IMR-90 (cell line): ENCODE measurements around the gene NR2C1. TPM values are rescaled to one million over a fixed set of nuclear protein-coding genes. Genes with fewer than 3 reads are reported as not detected.

Experiments used
- ATAC-seq: fragments of 200-7000 bp; cut with Tn5 transposase; 2 replicates; pipeline ENCODE4 v1.9.1; 2020; ENCODE audit warnings: low read depth, mild to moderate bottlenecking, moderate library complexity
- BruUV-seq: library from RNA; stranded (reverse); fragments of 400-500 nt; replicated peaks from 2 replicates; lab custom pipeline; 2021; lab: Mats Ljungman, UMichigan
- CTCF ChIA-PET: fragments of 300-600 bp; formaldehyde crosslinking; extraction: SDS; loops from one replicate; lab custom pipeline; 2021; ENCODE audit warnings: antibody characterized with exemption; lab: Yijun Ruan, JAX
- POLR2A ChIA-PET: fragments of 300-600 bp; sonication (Branson Sonifier 250); formaldehyde crosslinking; loops from one replicate; lab custom pipeline; 2022; ENCODE audit warnings: antibody characterized with exemption; ENCODE audit not compliant: unreplicated experiment; lab: Charles Lee
- DNase-seq: peaks from one replicate; pipeline ENCODE4 v3.0.0; 2013
- H2AFZ ChIP-seq: replicated peaks from 2 replicates; pipeline ENCODE3; 2013; ENCODE audit warnings: low read length, mild to moderate bottlenecking; ENCODE audit not compliant: poor library complexity
- H2AK5ac ChIP-seq: 2 replicates; pipeline ENCODE4 v1.6.1; 2013; ENCODE audit warnings: low read depth, low read length, inconsistent platforms
- H2AK9ac ChIP-seq: replicated peaks from 2 replicates; pipeline ENCODE3; 2013; ENCODE audit warnings: mild to moderate bottlenecking, low read depth, low read length, moderate library complexity; ENCODE audit not compliant: poor library complexity
- H2BK120ac ChIP-seq: 2 replicates; pipeline ENCODE4 v1.6.1; 2013; ENCODE audit warnings: low read depth, low read length, inconsistent platforms
- H2BK15ac ChIP-seq: 3 replicates; pipeline ENCODE4 v1.6.1; 2013; ENCODE audit warnings: low read depth, low read length, inconsistent platforms
- H2BK20ac ChIP-seq: 2 replicates; pipeline ENCODE4 v1.6.1; 2013; ENCODE audit warnings: low read depth, mild to moderate bottlenecking, inconsistent platforms, low read length, moderate library complexity
- H2BK5ac ChIP-seq: 2 replicates; pipeline ENCODE4 v1.6.1; 2013; ENCODE audit warnings: mild to moderate bottlenecking, low read depth, low read length, inconsistent platforms; ENCODE audit not compliant: poor library complexity, severe bottlenecking
- H3K14ac ChIP-seq: replicated peaks from 2 replicates; pipeline ENCODE4 v1.6.1; 2013; ENCODE audit warnings: low read depth, low read length, inconsistent platforms
- H3K18ac ChIP-seq: 2 replicates; pipeline ENCODE4 v1.6.1; 2013; ENCODE audit warnings: low read depth, low read length, control low read depth
- H3K23ac ChIP-seq: 2 replicates; pipeline ENCODE4 v1.6.1; 2013; ENCODE audit warnings: low read depth, low read length, inconsistent platforms
- H3K27ac ChIP-seq: 2 replicates; pipeline ENCODE4 v1.5.1; 2013; ENCODE audit warnings: mild to moderate bottlenecking, control low read depth, low read length; ENCODE audit not compliant: insufficient read depth
- H3K27me3 ChIP-seq: 2 replicates; pipeline ENCODE4 v1.6.1; 2013; ENCODE audit warnings: low read length; ENCODE audit not compliant: control insufficient read depth, insufficient read depth
- H3K36me3 ChIP-seq: 2 replicates; pipeline ENCODE4 v1.6.1; 2013; ENCODE audit warnings: low read length, mixed read lengths; ENCODE audit not compliant: control insufficient read depth, insufficient read depth
- H3K4ac ChIP-seq: 2 replicates; pipeline ENCODE4 v1.6.1; 2013; ENCODE audit warnings: low read depth, low read length, inconsistent platforms
- H3K4me1 ChIP-seq: 2 replicates; pipeline ENCODE4 v1.6.1; 2013; ENCODE audit warnings: low read length, mixed read lengths; ENCODE audit not compliant: control insufficient read depth, insufficient read depth
- H3K4me2 ChIP-seq: 2 replicates; pipeline ENCODE4 v1.6.1; 2013; ENCODE audit warnings: low read depth, mild to moderate bottlenecking, control low read depth, low read length, moderate library complexity
- H3K4me3 ChIP-seq: 2 replicates; pipeline ENCODE4 v1.5.1; 2013; ENCODE audit warnings: low read depth, mild to moderate bottlenecking, control low read depth, low read length, moderate library complexity; ENCODE audit not compliant: insufficient read depth
- H3K56ac ChIP-seq: 2 replicates; pipeline ENCODE4 v1.6.1; 2013; ENCODE audit warnings: low read length, inconsistent platforms; ENCODE audit not compliant: insufficient read depth; ENCODE audit errors: extremely low read depth
- H3K79me1 ChIP-seq, 2 experiments: 2 replicates each; pipeline ENCODE4 v1.6.1; 2013; ENCODE audit warnings: low read length in 2 of 2, inconsistent platforms in 1 of 2, low read depth in 1 of 2
- H3K9ac ChIP-seq: 2 replicates; pipeline ENCODE4 v1.6.1; 2013; ENCODE audit warnings: low read depth, low read length, control low read depth
- H3K9me1 ChIP-seq: 2 replicates; pipeline ENCODE4 v1.6.1; 2013; ENCODE audit warnings: low read length, inconsistent platforms; ENCODE audit not compliant: insufficient read depth
- H3K9me3 ChIP-seq: 2 replicates; pipeline ENCODE4 v1.6.1; 2013; ENCODE audit warnings: low read length; ENCODE audit not compliant: control insufficient read depth, insufficient read depth
- H4K20me1 ChIP-seq: 2 replicates; pipeline ENCODE4 v1.6.1; 2013; ENCODE audit warnings: low read length, inconsistent platforms; ENCODE audit not compliant: insufficient read depth
- H4K5ac ChIP-seq: 2 replicates; pipeline ENCODE4 v1.6.1; 2013; ENCODE audit warnings: mild to moderate bottlenecking, low read depth, low read length, control low read depth
- H4K8ac ChIP-seq, 2 experiments: 2 replicates each; pipeline ENCODE4 v1.6.1; 2013; ENCODE audit warnings: low read depth in 2 of 2, low read length in 2 of 2, control low read depth in 1 of 2, inconsistent platforms in 1 of 2
- H4K91ac ChIP-seq: 2 replicates; pipeline ENCODE4 v1.6.1; 2013; ENCODE audit warnings: low read depth, low read length, inconsistent platforms; ENCODE audit not compliant: insufficient read depth
- BHLHE40 ChIP-seq: fragments of 150-350 bp; IDR thresholded peaks from 2 replicates; pipeline ENCODE4 v1.6.1; 2016; ENCODE audit warnings: mild to moderate bottlenecking, low read depth, low read length
- FOS ChIP-seq: fragments of 150-350 bp; IDR thresholded peaks from 2 replicates; pipeline ENCODE4 v1.6.1; 2016; ENCODE audit warnings: low read depth, low read length
- MAZ ChIP-seq: IDR thresholded peaks from 2 replicates; pipeline ENCODE4 v1.6.1; 2012; ENCODE audit warnings: low read depth, mild to moderate bottlenecking, low read length, improper control_type of control experiment, moderate library complexity, borderline replicate concordance
- NFE2L2 ChIP-seq: fragments of 150-350 bp; IDR thresholded peaks from 2 replicates; pipeline ENCODE4 v1.6.1; 2016; ENCODE audit warnings: low read depth, mild to moderate bottlenecking, low read length
- RFX5 ChIP-seq: IDR thresholded peaks from 2 replicates; pipeline ENCODE4 v1.8.0; 2012; ENCODE audit warnings: low read depth, mild to moderate bottlenecking, low read length, moderate library complexity
- SMC3 ChIP-seq: fragments of 150-350 bp; IDR thresholded peaks from 2 replicates; pipeline ENCODE4 v1.6.1; 2016; ENCODE audit warnings: low read depth, mild to moderate bottlenecking, antibody characterized with exemption, low read length, moderate library complexity
- WGBS, 2 experiments: methylation state at CpG; one replicate each; pipeline versions ENCODE4 v1.1.5 to v1.1.7; 2013; ENCODE audit warnings: missing lambda C conversion rate in 2 of 2; ENCODE audit not compliant: insufficient read length in 1 of 2; ENCODE audit errors: extremely low coverage in 2 of 2; 5-methylcytosine and 5-hydroxymethylcytosine counted together
- dilution Hi-C: fragments of 300-500 bp; cut with HindIII; formaldehyde crosslinking; loops from one replicate; pipeline ENCODE4 v1.14.3; 2018; ENCODE audit warnings: low sequenced_read_pairs; ENCODE audit not compliant: unreplicated experiment
- in situ Hi-C: fragments of 300-500 bp; cut with MboI; formaldehyde crosslinking; loops from 3 replicates; pipeline ENCODE4 v1.14.3; 2019; ENCODE audit warnings: low sequenced_read_pairs, inconsistent platforms, mixed read lengths
- intact Hi-C: fragments of 100-400 bp; cut with micrococcal nuclease; formaldehyde crosslinking; loops from 2 replicates; pipeline ENCODE4 v1.10.0; 2022
- polyA plus RNA-seq, 3 experiments: library from polyadenylated mRNA; depleted of rRNA; stranded (reverse); fragments of >200 nt; gene quantifications; 2 replicates each; pipeline ENCODE4 v1.2.3, GENCODE V29; 2012; ENCODE audit warnings: low replicate concordance in 1 of 3
- total RNA-seq: library from RNA; depleted of rRNA; stranded (reverse); fragments of >200 nt; gene quantifications from 2 replicates; pipeline ENCODE4 v1.2.3, GENCODE V29; 2012

NR2C1 gene
- total and polyA plus RNA-seq, 2 of the 4 experiments (the other 2 are of a cell fraction) = 12.7 to 14.1 TPM

DNA sequence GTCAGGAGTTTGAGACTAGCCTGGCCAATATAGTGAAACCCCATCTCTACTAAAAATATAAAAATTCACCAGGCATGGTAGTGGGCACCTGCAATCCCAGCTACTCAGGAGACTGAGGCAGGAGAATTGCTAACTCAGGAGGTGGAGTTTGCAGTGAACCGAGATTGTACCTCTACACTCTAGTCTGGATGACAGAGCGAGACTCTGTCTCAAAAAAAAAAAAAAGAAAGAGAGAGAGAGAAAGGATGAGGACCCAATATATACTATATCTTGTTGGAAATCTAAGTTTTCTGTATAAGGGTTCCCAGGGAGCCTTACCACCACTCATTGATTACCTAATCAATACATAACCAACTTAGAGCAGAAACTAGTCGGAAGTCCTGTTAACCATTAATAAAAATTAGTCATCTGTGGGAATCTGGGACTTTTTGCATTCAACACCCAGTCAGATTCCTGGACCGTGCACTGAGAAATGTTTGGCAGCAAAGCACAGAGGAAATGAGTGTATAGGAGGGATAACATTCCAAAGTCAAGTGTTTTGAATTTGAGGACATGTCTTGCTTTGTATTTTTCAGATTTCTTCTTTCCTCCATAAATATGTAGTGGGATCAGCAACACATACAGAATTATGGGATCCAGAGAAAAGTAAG lies 44.8 kb upstream of the NR2C1 start:
- BruUV-seq = no TSS peak
- WGBS, 2 experiments = no CpG with 5 or more reads among the region's 4 CpGs
- H2BK20ac ChIP-seq = peak overlapping the region; percentile 63; the same call in 1 of the 2 replicates

More for the DNA sequence above, 44.8 kb upstream of the NR2C1 start:
- Histone ChIP-seq H3K27me3 (no peaks in the 10 kb centered on the region), H3K9me1 (no peaks in the 10 kb centered on the region), H2BK5ac (peak overlapping the region; percentile 91), H3K23ac (peak overlapping the region; percentile 29; the same call in 1 of the 2 replicates), H3K79me1 (no peaks in the 10 kb centered on the region; a peak in 1 of 4 replicates), H4K20me1 (no peaks in the 10 kb centered on the region), H2AK5ac (no peak overlapping the region; the same call in 1 of the 2 replicates), H2BK120ac (peak overlapping the region; percentile 79; the same call in 1 of the 2 replicates), H3K4me1 (peaks cover 15% of the 10 kb centered on the region), H3K4me3 (no peak overlapping the region), H2BK15ac (no peak overlapping the region), H3K56ac (no peak overlapping the region), H2AFZ (no peak overlapping the region), H4K5ac (peak overlapping the region; percentile 36; the same call in 1 of the 2 replicates), H3K4me2 (peak overlapping the region; percentile 51), H3K14ac (no peak overlapping the region), H3K4ac (peak overlapping the region; percentile 56), H4K91ac (peak overlapping the region; percentile 45; the same call in 1 of the 2 replicates), H3K9me3 (no peaks in the 10 kb centered on the region), H3K36me3 (no peaks in the 10 kb centered on the region), H2AK9ac (peak overlapping the region; percentile 37), H3K18ac (peak overlapping the region; percentile 94; the same call in 1 of the 2 replicates), H3K27ac (peak overlapping the region; percentile 80; the same call in 1 of the 2 replicates), H4K8ac (peak overlapping the region in 1 of 2 experiments; percentile 74; a peak in 2 of 4 replicates), H3K9ac (no peak overlapping the region)
- dilution Hi-C loops = no loop called here
- no peak for TF ChIP-seq MAZ
- no peak for TF ChIP-seq NFE2L2
- TF ChIP-seq FOS = no peak
- peak; percentile 6; the same call in 1 of the 2 replicates for TF ChIP-seq SMC3
- no peak for TF ChIP-seq RFX5
- TF ChIP-seq BHLHE40 = peak; percentile 74
- ChIA-PET CTCF (interaction anchor here (1.2 to 2.2 kb wide), 3 partner anchors 99 to 420 kb away, joined by 3 to 14 read pairs (median 12); partner anchors contain the start of genes FGD6 and VEZT), POLR2A (no interaction called here)
- intact Hi-C loops = loop anchor here (2.0 to 5.0 kb wide), 2 partner anchors 354 to 417 kb away; partner anchors contain the start of gene METAP2
- in situ Hi-C loops = loop anchor here (5.0 kb wide), 1 partner anchor 219 kb away; no protein-coding TSS in a partner anchor
- DNase-seq = peak; percentile 89
- ATAC-seq = peak; percentile 80
